Neutrophil (primary cell): Measurements from ENCODE around the gene ANGPT4.

Experiments used
- H3K27ac ChIP-seq: fragments of 200-600 bp; sonication (generic); 2 replicates; pipeline ENCODE4 v1.5.1; 2016; ENCODE audit warnings: mild to moderate bottlenecking, moderate library complexity
- H3K27me3 ChIP-seq: fragments of 200-600 bp; sonication (generic); 2 replicates; pipeline ENCODE4 v1.6.0; 2016; ENCODE audit warnings: mild to moderate bottlenecking
- H3K36me3 ChIP-seq: fragments of 200-600 bp; sonication (generic); 2 replicates; pipeline ENCODE4 v1.5.1; 2017
- H3K4me1 ChIP-seq, 2 experiments: fragments of 200-600 bp in 1 of 2; sonication (generic) in 1 of 2; 1 replicate in 1 of 2; 2 replicates in 1 of 2; pipeline versions ENCODE4 v1.5.1 to v1.6.1; 2013 to 2016; ENCODE audit warnings: low read depth in 1 of 2, low read length in 1 of 2, mild to moderate bottlenecking in 1 of 2, moderate library complexity in 1 of 2; ENCODE audit not compliant: control insufficient read depth in 1 of 2, insufficient read depth in 1 of 2
- H3K4me3 ChIP-seq, 2 experiments: fragments of 200-600 bp in 1 of 2; sonication (generic) in 1 of 2; 1 replicate in 1 of 2; 2 replicates in 1 of 2; pipeline ENCODE4 v1.5.1; 2013 to 2016; ENCODE audit warnings: low read depth in 1 of 2, low read length in 1 of 2, mild to moderate bottlenecking in 1 of 2, moderate library complexity in 1 of 2
- H3K9me3 ChIP-seq: fragments of 200-600 bp; sonication (generic); 2 replicates; pipeline ENCODE4 v1.5.1; 2016
- TF ChIP-seq, protein P1 (sequence below): fragments of 200-600 bp; sonication (generic); IDR thresholded peaks from 2 replicates; pipeline ENCODE4 v1.5.1; 2016; ENCODE audit warnings: antibody characterized with exemption

Gene ANGPT4

DNA sequence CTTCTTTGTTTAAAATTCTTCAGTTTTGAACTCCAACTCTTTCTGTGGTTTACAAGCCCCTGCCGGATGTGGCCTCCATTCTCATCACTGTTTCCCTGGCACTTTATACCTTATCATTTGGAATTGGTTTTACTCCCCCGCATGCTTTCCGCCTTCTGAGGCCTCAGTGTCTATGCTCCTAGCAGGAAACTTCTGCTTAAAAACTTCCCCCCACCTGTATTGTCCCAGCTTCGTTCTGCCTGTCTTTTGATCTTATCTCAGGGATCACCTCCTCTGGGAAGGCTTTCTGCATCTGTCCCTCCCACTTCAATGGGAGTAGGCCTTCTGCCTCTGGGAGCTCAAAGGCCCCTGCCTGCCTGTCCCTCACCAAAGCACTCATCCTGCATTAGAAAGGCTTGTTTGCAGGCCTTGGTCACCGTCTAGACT is 3.4 kb upstream of the ANGPT4 start:
- H3K27ac ChIP-seq = no peak overlapping the region
- H3K4me3 ChIP-seq = no peak overlapping the region
- no peaks in the 10 kb centered on the region for H3K36me3 ChIP-seq
- H3K27me3 ChIP-seq = peaks cover 33% of the 10 kb centered on the region
- no peaks in the 10 kb centered on the region for H3K4me1 ChIP-seq
- H3K9me3 ChIP-seq = no peaks in the 10 kb centered on the region
- TF ChIP-seq, protein P1, sequence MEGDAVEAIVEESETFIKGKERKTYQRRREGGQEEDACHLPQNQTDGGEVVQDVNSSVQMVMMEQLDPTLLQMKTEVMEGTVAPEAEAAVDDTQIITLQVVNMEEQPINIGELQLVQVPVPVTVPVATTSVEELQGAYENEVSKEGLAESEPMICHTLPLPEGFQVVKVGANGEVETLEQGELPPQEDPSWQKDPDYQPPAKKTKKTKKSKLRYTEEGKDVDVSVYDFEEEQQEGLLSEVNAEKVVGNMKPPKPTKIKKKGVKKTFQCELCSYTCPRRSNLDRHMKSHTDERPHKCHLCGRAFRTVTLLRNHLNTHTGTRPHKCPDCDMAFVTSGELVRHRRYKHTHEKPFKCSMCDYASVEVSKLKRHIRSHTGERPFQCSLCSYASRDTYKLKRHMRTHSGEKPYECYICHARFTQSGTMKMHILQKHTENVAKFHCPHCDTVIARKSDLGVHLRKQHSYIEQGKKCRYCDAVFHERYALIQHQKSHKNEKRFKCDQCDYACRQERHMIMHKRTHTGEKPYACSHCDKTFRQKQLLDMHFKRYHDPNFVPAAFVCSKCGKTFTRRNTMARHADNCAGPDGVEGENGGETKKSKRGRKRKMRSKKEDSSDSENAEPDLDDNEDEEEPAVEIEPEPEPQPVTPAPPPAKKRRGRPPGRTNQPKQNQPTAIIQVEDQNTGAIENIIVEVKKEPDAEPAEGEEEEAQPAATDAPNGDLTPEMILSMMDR = no peak

DNA sequence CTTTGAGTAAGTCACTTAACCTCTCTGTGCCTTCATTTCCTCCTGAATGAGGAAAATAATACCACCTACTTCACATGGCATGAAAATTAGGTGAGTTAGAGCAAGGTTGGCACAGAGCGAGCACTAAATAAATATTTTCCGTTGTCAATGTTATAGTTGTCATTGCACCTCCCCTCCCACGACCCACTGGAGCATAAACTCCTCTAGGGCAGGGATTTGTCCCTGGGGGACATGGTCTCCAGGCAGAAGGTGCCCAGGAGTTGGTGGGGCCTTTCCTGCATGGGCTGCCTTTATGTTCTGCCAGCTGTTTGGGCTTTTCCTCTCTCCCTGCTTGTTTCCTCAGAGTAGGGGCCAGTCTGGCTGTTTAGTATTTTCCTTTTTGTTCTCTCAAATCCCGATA is 1.3 kb upstream of the ANGPT4 start:
- Histone ChIP-seq H3K9me3 (no peaks in the 10 kb centered on the region), H3K27ac (no peak overlapping the region), H3K4me1 (no peaks in the 10 kb centered on the region), H3K27me3 (peaks cover 36% of the 10 kb centered on the region), H3K36me3 (no peaks in the 10 kb centered on the region), H3K4me3 (no peak overlapping the region)
- TF ChIP-seq, protein P1 = no peak

DNA sequence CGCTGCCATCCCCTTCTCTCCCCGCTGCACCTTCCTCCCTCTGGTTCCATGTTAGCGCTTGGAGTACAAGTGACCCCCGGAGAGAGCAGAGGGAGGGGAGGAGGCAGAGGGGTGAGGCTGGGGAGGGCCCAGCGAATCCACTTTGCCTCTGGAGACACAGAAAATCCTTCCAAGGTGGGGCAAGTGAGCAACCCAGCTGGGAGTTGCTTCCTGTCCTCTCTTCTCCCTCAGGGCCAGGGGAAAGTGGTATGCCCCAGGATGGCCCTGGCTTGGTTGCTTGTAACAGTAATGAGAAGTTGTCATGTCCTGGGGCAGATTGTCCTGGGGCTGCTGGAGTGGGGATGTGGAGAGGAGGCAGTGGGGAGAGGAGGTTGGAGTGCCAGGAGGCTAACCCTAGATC is 691 bp upstream of the ANGPT4 start:
- H3K27ac ChIP-seq = no peak overlapping the region
- no peaks in the 10 kb centered on the region for H3K36me3 ChIP-seq
- TF ChIP-seq, protein P1 = no peak
- H3K27me3 ChIP-seq = peaks cover 36% of the 10 kb centered on the region
- H3K9me3 ChIP-seq = no peaks in the 10 kb centered on the region
- no peak overlapping the region for H3K4me3 ChIP-seq
- H3K4me1 ChIP-seq = no peaks in the 10 kb centered on the region

DNA sequence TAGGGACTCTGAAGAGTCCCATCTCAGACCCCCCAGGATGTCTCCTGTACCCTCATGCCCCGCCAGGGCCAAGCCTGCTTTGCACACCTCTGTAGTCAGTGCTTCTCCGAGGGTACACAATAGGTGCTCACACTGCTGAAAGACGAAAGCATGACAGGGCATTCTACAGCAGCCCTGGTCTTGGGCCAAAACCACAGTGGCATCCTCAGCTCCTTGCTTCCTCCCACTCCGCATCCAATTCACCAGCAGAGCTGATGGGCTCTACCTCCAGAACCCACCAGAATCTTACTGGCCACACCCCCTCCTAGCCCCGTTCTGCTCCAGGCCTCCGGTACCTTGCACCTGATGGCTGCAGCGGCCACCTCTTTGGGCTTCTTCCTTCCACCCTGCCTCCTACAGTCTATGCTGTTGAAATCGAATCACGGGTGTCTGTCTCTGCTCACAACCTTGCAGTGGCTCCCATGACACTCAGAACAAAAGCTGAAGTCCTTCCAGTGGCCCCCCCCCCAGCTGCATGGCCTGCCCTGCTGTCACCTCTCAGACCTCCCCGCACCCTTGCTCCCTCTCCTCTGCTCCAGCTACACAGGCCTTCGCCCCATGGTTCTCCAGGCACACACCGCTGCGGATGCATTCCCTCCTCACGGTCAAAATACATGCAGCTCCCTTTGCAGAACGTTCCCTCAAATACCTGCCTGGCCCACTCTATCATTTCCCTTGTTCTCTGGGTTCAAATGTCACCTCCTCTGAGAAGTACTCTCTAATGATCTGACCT is 1.2 kb downstream of the ANGPT4 start:
- Histone ChIP-seq H3K4me3 (no peak overlapping the region), H3K9me3 (no peaks in the 10 kb centered on the region), H3K27ac (no peak overlapping the region), H3K4me1 (no peaks in the 10 kb centered on the region), H3K27me3 (peaks cover 36% of the 10 kb centered on the region), H3K36me3 (no peaks in the 10 kb centered on the region)
- TF ChIP-seq, protein P1 = no peak

DNA sequence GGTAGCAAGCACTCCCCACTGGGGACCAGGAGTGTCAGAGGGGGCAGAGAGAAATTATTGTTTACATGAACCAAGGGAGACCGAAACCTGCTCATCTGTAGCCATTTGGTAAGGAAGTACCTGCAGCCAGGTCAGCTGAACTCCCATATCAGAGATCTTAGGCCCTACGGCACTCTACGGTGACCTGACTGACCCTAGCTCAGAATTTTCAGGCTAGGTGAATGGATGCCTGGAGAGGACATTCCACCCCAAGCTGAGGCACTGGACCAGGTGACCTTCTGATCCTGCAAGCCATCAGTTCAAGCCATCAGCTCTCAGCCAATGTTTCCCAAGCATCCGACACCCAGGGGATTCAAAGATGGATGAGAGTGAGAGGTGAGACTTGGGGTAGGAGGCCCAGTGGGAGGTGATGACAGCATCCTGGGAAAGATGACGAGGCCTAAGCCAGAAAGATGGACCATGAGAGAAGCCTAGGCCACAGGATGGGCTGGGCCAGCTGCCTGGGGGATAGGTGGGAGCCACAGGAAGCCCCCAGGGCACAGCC is 2.8 kb downstream of the ANGPT4 start:
- H3K4me1 ChIP-seq = no peaks in the 10 kb centered on the region
- H3K27ac ChIP-seq = no peak overlapping the region
- H3K27me3 ChIP-seq = peaks cover 36% of the 10 kb centered on the region

More for the DNA sequence above, 2.8 kb downstream of the ANGPT4 start:
- Histone ChIP-seq H3K36me3 (no peaks in the 10 kb centered on the region), H3K4me3 (no peak overlapping the region), H3K9me3 (no peaks in the 10 kb centered on the region)
- TF ChIP-seq, protein P1 = no peak
